SH-SY5Y (cell line): ENCODE data around the gene PLCL2.

Experiments used
- GATA2 ChIP-seq: IDR thresholded peaks from 2 replicates; pipeline ENCODE4 v1.6.1; 2011; ENCODE audit warnings: mild to moderate bottlenecking, low read depth, low read length
- GATA3 ChIP-seq: IDR thresholded peaks from 2 replicates; pipeline ENCODE4 v1.6.1; 2011; ENCODE audit warnings: low read depth, mild to moderate bottlenecking, low read length, moderate library complexity

The PLCL2 gene

DNA sequence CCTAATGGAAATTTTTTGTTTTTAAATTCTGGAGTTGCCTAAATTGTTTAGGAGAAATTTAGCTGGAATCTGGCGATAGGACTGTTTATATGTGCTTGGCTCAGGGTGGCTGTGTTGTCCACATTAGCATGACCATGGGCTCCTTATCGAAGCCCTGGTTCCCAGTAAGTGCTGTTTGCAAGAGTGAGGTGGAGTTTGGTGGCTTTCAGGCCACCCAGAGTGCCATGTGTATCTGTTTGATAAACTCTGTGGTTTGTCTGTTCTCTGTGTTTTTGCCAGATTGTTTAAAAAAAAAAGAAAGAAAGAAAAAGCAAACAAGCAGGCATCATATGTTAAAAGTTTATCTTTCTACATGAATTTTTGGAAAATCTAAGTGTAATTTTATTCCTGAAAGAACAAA, 51.5 kb downstream of the PLCL2 start:
- TF ChIP-seq GATA3 (no peak), GATA2 (no peak)

DNA sequence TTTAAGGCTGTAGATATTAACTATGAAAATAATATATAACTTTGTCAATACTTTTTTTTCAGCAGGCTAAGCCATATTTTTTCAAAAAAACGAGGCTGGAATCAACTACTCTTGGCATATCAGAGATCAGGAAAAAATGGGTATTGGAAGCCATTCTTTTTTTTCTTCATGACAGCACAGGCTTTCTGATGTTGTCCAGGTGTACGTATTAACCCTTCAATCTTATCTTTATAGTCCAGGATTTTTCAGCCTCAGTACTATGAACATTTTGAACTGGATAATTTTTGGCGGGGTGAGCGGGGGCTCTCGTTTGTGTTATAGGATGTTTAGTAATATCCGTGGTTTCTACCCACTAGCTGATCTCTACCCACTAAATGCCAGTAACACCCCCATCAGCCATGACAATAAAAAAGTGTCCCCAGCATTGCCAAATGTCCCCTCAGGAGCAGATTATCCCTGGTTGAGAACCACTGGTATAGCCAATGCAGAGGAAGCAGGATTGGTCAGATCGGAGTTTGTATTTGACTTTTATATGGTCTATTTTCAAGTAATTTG, 52.0 kb downstream of the PLCL2 start:
- TF ChIP-seq GATA3 (no peak), GATA2 (no peak)

- no peak for TF ChIP-seq GATA2
- no peak for TF ChIP-seq GATA3
Observed at GRCh38 chr3:16937326-16937845, 52.6 kb downstream of the PLCL2 start.

GRCh38 chr3:16940769-16941700, 56.3 kb downstream of the PLCL2 start:
- TF ChIP-seq GATA3 (no peak), GATA2 (no peak)

GRCh38 chr3:16942955-16943354, 58.2 kb downstream of the PLCL2 start:
- TF ChIP-seq GATA2 (no peak), GATA3 (no peak)

DNA sequence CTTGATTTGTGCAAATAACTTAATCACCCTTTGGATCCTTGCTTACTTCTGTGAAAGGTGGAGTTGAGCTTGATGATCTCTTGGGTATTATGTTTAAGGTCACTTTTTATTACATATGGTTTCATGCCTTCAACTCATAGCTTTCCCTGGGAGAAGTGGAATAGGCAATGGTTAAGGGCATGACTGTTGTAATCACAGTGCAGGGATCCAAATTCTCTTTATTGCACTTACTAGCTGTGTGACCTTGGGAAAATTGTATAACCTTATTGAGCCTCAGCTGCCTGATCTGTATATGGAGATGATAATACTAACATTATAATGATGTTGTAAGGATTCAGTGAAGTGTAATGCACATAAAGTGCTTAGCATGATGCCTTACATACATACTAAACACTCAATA, 59.1 kb downstream of the PLCL2 start:
- TF ChIP-seq GATA3 (no peak), GATA2 (no peak)

- TF ChIP-seq GATA2, result no peak
Observed at GRCh38 chr3:16944356-16944755, 59.6 kb downstream of the PLCL2 start.

DNA sequence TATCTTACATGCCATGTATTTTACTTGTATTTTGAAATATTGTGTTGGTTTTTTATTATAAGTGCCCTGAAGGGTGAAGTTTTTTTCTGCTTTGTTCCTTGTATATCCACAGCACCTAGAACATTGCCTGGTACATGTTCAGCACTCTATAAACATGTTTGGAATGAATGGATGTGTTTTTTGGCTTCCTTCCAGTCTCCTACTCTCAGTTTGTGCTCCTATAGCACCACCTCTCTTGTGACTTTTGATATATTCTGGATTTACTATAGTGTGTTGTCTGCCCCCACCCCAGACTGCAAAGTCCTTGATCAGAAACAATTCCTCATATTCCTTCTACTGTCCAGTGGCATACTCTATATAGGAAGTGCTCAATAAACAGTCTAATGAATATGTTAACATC, 60.6 kb downstream of the PLCL2 start:
- TF ChIP-seq GATA3 (no peak), GATA2 (no peak)

GRCh38 chr3:16950282-16950681, 65.5 kb downstream of the PLCL2 start:
- TF ChIP-seq GATA2, result no peak
- TF ChIP-seq GATA3, result no peak

GRCh38 chr3:16950845-16951244, 66.1 kb downstream of the PLCL2 start:
- no peak for TF ChIP-seq GATA3
- no peak for TF ChIP-seq GATA2

DNA sequence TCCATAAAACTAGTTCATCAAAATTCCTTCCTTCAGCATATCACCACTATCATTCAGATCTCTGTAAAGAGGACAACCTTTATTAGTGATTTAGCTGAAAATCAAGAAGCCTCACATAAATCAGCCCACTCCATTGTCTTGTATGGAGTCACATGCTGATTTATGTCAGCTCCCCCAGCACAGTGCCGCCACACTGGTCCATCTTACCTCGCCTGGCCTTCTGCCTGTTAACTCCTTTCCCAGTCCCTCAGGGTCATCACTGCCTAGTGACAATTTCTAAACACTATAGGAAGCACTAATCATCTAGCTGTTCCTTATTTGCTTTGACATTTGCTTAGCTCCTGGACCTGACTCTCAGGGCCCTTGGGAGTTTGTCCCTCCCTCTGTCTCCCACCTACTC, 75.4 kb downstream of the PLCL2 start:
- TF ChIP-seq GATA3 (no peak), GATA2 (no peak)

DNA sequence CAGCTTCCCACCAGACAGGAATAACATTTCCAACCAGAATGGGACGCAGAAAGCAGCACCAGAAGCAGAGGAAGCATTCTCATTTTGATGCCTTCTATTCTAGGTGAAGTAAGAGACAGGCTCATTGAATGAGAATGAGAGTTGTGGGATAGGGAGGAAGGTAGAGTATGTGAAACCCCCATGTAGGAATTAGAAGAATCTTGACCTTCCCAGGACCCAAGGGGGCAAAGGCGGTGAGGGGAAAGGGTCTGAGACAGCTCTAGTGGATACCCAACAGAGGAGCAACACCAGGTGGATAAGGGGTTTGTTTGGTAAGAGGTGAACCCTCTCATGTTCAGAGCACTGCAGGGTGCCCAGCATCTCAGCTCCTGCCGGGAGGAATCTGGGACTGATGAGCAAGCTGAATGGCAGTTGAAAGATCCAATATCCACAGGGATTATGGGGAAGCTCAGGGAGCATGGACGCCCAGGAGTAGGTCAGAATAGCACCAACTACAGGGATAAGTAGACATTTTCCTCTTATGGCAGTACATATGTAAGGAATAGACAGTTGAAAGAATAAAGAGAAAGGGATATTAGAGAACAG, 77.0 kb downstream of the PLCL2 start:
- TF ChIP-seq GATA2 (no peak), GATA3 (no peak)

DNA sequence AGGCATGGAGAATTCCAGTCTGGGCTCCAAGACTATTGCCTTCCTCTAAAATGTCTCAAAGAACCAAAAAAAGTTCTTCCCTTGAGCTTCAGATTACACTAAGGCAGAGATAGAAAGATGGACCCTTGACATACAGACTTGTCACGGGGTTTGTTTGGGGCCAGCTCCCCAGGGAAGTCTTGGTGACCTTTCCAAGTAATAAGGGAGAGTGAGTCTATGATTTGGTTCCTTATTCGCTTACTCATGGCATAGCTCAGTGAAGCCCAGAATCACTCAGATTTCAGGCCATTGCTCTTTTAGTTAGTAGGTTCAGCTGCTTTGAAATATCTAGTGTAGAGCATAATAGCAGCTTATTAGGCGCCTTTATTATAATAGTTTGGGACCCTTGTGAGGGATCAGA, 90.3 kb downstream of the PLCL2 start:
- TF ChIP-seq GATA2 (no peak), GATA3 (no peak)

DNA sequence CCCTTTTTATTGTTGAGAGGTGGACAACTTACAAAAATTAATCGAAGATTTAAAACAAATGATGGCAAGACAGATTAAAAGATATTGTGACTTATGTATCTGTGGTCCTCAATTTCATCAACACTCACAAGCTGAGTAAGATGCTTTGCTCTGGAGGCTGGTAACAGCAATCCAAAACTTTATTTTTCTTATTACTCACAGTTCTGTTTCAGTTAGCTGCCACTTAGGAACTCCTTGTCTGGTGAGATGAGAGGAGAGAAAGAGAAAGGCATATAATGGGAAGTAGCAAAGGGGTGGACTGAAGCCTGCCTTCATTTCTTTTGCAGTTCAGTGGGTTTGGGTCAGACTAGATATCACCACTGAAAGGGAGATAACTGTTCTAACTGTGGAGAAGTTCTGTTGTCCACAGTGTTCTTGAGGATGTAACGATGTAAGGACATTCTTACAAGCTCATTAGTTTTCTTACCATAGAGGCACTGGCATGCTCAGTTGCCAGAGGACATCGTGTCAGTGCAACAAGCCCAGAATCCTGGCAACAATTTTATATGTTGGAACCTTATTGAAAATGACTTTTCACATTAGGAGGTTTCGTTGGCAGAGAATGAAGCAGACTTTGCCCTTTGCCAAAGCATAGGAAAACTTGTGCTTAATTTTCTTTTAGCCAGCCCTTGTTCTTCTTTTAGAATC, 93.6 kb downstream of the PLCL2 start:
- TF ChIP-seq GATA3, result no peak
- TF ChIP-seq GATA2, result no peak

DNA sequence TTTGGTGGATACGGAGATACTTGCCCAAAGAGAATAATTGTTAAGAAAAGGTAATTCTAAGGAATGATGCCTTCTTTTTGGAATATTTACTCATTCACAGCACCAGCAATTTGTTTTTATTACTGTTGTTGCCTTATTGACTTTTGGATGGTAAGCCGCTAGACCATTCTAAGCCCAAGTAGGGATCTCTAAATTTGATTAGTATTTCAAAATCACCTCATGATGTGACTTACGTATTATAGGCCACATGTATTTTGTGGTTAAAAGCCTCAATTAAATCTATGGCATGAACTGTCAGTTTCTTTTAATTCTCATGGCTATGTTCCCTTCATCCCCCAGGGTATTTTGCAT, 94.1 kb downstream of the PLCL2 start:
- TF ChIP-seq GATA2 (no peak), GATA3 (no peak)
